SH-SY5Y (cell line): ENCODE measurements around the gene CD300C.

Source experiments
- GATA2 ChIP-seq: IDR thresholded peaks from 2 replicates; pipeline ENCODE4 v1.6.1; 2011; ENCODE audit warnings: mild to moderate bottlenecking, low read depth, low read length
- GATA3 ChIP-seq: IDR thresholded peaks from 2 replicates; pipeline ENCODE4 v1.6.1; 2011; ENCODE audit warnings: low read depth, mild to moderate bottlenecking, low read length, moderate library complexity

The CD300C gene

GRCh38 chr17:74515941-74516340 lies 30.0 kb downstream of the CD300C start:
- TF ChIP-seq GATA2, result no peak

- TF ChIP-seq GATA2 (no peak), GATA3 (no peak)
Observed at GRCh38 chr17:74514632-74515334, 31.1 kb downstream of the CD300C start.

- TF ChIP-seq GATA2 (no peak), GATA3 (no peak)
Observed at GRCh38 chr17:74513987-74514631, 31.8 kb downstream of the CD300C start.

GRCh38 chr17:74512624-74513091 lies 33.3 kb downstream of the CD300C start:
- TF ChIP-seq GATA3 (no peak), GATA2 (no peak)

GRCh38 chr17:74512036-74512435 lies 33.9 kb downstream of the CD300C start:
- no peak for TF ChIP-seq GATA3
- no peak for TF ChIP-seq GATA2

- TF ChIP-seq GATA2 (no peak), GATA3 (no peak)
Observed at GRCh38 chr17:74508156-74508555, 37.8 kb downstream of the CD300C start.

- TF ChIP-seq GATA2 (no peak), GATA3 (no peak)
Observed at GRCh38 chr17:74502861-74503260, 43.1 kb downstream of the CD300C start.

GRCh38 chr17:74499992-74500391 lies 45.9 kb downstream of the CD300C start:
- TF ChIP-seq GATA2, result no peak
- TF ChIP-seq GATA3, result no peak

- TF ChIP-seq GATA2, result no peak
- TF ChIP-seq GATA3, result no peak
Observed at GRCh38 chr17:74497471-74497870, 48.4 kb downstream of the CD300C start.

GRCh38 chr17:74493331-74493833 lies 52.5 kb downstream of the CD300C start:
- TF ChIP-seq GATA2 (no peak), GATA3 (no peak)

GRCh38 chr17:74491626-74492025 lies 54.3 kb downstream of the CD300C start:
- no peak for TF ChIP-seq GATA3
- no peak for TF ChIP-seq GATA2
